OCI-LY3 (cell line): ENCODE results near the gene PLGRKT.
"Not testable (repeated sequence)": the region's sequence is repeated elsewhere in the genome, so short reads cannot be mapped to it uniquely, and the experiment has no call there.

Experiments used
- H2AFZ ChIP-seq: fragments of 200-600, 300-600 bp; shearing (Covaris generic); 2 replicates; pipeline ENCODE4 v1.6.0; 2014; ENCODE audit warnings: antibody characterized with exemption, low read depth, low read length
- H3K27ac ChIP-seq: fragments of 200-600, 300-600 bp; sonication (generic); 2 replicates; pipeline ENCODE4 v1.5.1; 2014; ENCODE audit warnings: mild to moderate bottlenecking, low read length, moderate library complexity, mixed read lengths
- H3K27me3 ChIP-seq: fragments of 200-600, 300-600 bp; sonication (generic); 2 replicates; pipeline ENCODE4 v1.6.1; 2014; ENCODE audit warnings: low read depth, low read length, mixed read lengths
- H3K36me3 ChIP-seq: fragments of 200-600, 300-600 bp; sonication (generic); replicated peaks from 2 replicates; pipeline ENCODE3; 2014; ENCODE audit warnings: low read depth, low read length, mixed read lengths
- H3K4me1 ChIP-seq: fragments of 300-600, 200-600 bp; sonication (generic); 2 replicates; pipeline ENCODE4 v1.6.1; 2014; ENCODE audit warnings: low read length, mixed read lengths
- H3K4me2 ChIP-seq: fragments of 200-600, 300-600 bp; sonication (generic); 2 replicates; pipeline ENCODE4 v1.6.1; 2014; ENCODE audit warnings: low read length, mixed read lengths
- H3K4me3 ChIP-seq: fragments of 300-600, 200-600 bp; sonication (generic); 2 replicates; pipeline ENCODE4 v1.5.1; 2014; ENCODE audit warnings: antibody characterized with exemption, mild to moderate bottlenecking, low read length, moderate library complexity
- H3K79me2 ChIP-seq: fragments of 300-600, 200-600 bp; shearing (Covaris generic); 2 replicates; pipeline ENCODE4 v1.6.1; 2014; ENCODE audit warnings: mild to moderate bottlenecking, low read length, mixed read lengths
- H3K9ac ChIP-seq: fragments of 300-600, 200-600 bp; shearing (Covaris generic); 2 replicates; pipeline ENCODE4 v1.6.0; 2014; ENCODE audit warnings: mild to moderate bottlenecking, low read length, moderate library complexity
- H3K9me3 ChIP-seq: fragments of 200-600, 300-600 bp; shearing (Covaris generic); 2 replicates; pipeline ENCODE4 v1.6.1; 2014; ENCODE audit warnings: low read length, mixed read lengths; ENCODE audit not compliant: insufficient read depth
- H4K20me1 ChIP-seq: fragments of 200-600, 300-600 bp; sonication (generic); 2 replicates; pipeline ENCODE4 v1.6.1; 2016; ENCODE audit warnings: low read length, mixed read lengths; ENCODE audit not compliant: insufficient read depth
- EZH2phosphoT487 ChIP-seq: fragments of 200-600 bp; shearing (Covaris generic); IDR thresholded peaks from 2 replicates; pipeline ENCODE4 v1.6.1; 2018; ENCODE audit warnings: antibody characterized with exemption, mixed run types, low read depth
- TF ChIP-seq, protein P1 (sequence below): fragments of 200-600, 300-600 bp; sonication (generic); IDR thresholded peaks from 2 replicates; pipeline ENCODE4 v1.5.1; 2014; ENCODE audit warnings: antibody characterized with exemption, low read length, low read depth

The PLGRKT gene

DNA sequence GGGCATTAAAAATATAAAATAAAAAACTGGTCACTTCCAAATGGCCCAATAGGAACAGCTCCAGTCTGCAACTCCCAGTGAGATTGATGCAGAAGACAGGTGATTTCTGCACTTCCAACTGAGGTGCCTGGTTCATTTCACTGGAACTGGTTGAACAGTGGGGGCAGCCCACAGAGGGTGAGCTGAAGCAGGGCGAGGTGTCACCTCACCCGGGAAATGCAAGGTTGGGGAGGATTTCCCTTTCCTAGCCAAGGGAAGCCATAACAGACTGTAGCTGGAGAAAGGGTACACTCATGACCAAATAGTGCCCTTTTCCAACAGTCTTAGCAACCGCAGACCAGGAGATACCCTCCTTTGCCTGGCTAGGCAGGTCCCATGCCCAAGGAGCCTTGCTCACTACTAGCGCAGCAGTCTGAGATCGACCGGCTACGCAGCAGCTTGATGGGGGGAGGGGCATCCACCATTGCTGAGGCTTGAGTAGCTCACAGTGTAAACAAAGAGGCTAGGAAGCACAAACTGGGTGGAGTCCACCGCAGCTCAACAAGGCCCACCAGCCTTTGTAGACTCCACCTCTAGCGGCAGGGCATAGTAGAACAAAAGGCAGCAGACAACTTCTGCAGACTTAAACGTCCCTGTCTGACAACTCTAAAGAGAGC, 110.7 kb downstream of the PLGRKT start:
- Histone ChIP-seq H3K9me3 (no peaks in the 10 kb centered on the region), H3K27me3 (no peaks in the 10 kb centered on the region), H3K4me1 (no peaks in the 10 kb centered on the region), H3K4me2 (no peak overlapping the region), H2AFZ (no peak overlapping the region), H3K36me3 (no peaks in the 10 kb centered on the region), H3K27ac (no peak overlapping the region), H3K9ac (no peak overlapping the region), H3K79me2 (no peaks in the 10 kb centered on the region), H4K20me1 (no peaks in the 10 kb centered on the region), H3K4me3 (no peak overlapping the region)
- TF ChIP-seq, protein P1, sequence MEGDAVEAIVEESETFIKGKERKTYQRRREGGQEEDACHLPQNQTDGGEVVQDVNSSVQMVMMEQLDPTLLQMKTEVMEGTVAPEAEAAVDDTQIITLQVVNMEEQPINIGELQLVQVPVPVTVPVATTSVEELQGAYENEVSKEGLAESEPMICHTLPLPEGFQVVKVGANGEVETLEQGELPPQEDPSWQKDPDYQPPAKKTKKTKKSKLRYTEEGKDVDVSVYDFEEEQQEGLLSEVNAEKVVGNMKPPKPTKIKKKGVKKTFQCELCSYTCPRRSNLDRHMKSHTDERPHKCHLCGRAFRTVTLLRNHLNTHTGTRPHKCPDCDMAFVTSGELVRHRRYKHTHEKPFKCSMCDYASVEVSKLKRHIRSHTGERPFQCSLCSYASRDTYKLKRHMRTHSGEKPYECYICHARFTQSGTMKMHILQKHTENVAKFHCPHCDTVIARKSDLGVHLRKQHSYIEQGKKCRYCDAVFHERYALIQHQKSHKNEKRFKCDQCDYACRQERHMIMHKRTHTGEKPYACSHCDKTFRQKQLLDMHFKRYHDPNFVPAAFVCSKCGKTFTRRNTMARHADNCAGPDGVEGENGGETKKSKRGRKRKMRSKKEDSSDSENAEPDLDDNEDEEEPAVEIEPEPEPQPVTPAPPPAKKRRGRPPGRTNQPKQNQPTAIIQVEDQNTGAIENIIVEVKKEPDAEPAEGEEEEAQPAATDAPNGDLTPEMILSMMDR = no peak

DNA sequence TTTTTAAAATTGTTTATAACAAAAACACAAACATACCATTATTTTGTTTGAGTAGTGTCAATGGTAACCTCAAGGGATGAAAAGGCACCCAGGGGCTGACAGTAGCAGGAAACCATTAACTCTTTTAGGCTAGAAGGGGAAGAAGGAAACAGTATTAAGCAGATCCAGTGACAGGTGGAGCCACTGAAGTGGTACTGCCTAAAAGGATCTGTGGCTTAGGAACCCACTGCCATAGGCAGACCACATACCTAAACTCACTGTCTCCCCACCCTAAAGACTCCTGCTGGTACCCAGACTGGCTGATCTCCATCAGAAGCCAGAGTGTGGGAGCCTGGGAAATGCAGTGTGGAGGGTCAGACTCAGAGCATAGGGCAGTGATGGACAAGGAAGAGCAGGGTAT, 111.5 kb downstream of the PLGRKT start:
- no peak overlapping the region for H3K27ac ChIP-seq
- no peak overlapping the region for H2AFZ ChIP-seq
- no peak overlapping the region for H3K4me3 ChIP-seq
- H3K4me1 ChIP-seq = no peaks in the 10 kb centered on the region
- no peaks in the 10 kb centered on the region for H3K9me3 ChIP-seq
- H3K79me2 ChIP-seq = no peaks in the 10 kb centered on the region
- H3K27me3 ChIP-seq = no peaks in the 10 kb centered on the region
- no peaks in the 10 kb centered on the region for H4K20me1 ChIP-seq
- no peak overlapping the region for H3K4me2 ChIP-seq
- no peaks in the 10 kb centered on the region for H3K36me3 ChIP-seq
- TF ChIP-seq, protein P1 = no peak
- TF ChIP-seq EZH2phosphoT487 = no peak
- no peak overlapping the region for H3K9ac ChIP-seq

DNA sequence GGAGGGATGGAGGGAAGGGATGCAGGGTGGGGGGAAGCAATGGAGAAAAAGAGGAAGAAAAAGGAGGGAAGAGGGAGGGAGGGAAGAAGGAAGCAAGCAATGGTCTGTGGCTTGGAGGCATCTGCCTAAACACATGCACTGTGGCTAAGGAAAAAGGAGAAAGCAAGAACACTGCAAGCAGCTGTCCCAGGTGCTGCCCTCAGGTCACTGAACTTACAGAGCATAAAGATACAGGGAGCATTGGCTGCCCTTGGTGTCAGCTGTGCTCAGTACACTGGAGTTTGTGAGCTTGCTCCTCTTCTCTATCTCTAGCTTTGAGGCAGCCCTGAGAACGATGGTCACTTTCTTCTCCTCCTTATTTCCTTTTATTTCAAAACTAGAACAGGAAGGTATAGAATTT, 116.1 kb downstream of the PLGRKT start:
- H3K27ac ChIP-seq, H3K27me3 ChIP-seq, H3K9me3 ChIP-seq, H2AFZ ChIP-seq, H3K4me1 ChIP-seq, H3K36me3 ChIP-seq, H3K4me3 ChIP-seq, H4K20me1 ChIP-seq, H3K4me2 ChIP-seq, H3K9ac ChIP-seq, H3K79me2 ChIP-seq: not testable (repeated sequence)

DNA sequence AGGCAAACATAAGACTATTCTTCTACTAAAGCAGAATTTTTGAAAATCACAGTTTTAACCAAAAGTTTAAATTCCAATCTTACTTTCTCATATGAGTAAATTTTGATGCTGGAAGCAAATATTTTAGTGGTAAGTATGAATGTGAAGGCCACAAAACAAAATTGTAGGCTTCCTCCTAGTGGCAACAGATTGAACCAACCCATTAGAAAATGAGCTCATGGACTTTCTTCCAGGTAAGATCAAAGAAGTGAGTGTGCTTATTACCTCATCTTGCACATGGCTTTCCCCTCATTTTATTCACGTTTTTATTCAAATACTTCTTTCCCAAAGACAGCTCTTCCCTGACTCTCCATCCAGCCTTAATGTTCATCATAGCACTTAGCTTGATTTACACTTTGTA, 116.7 kb downstream of the PLGRKT start:
- Histone ChIP-seq H4K20me1 (no peaks in the 10 kb centered on the region), H2AFZ (no peak overlapping the region), H3K27ac (no peak overlapping the region), H3K79me2 (no peaks in the 10 kb centered on the region), H3K9ac (no peak overlapping the region), H3K4me3 (no peak overlapping the region), H3K27me3 (no peaks in the 10 kb centered on the region), H3K36me3 (no peaks in the 10 kb centered on the region), H3K4me2 (no peak overlapping the region), H3K4me1 (no peaks in the 10 kb centered on the region), H3K9me3 (no peaks in the 10 kb centered on the region)
- TF ChIP-seq, protein P1 = peak; percentile 22
- TF ChIP-seq EZH2phosphoT487 = no peak

DNA sequence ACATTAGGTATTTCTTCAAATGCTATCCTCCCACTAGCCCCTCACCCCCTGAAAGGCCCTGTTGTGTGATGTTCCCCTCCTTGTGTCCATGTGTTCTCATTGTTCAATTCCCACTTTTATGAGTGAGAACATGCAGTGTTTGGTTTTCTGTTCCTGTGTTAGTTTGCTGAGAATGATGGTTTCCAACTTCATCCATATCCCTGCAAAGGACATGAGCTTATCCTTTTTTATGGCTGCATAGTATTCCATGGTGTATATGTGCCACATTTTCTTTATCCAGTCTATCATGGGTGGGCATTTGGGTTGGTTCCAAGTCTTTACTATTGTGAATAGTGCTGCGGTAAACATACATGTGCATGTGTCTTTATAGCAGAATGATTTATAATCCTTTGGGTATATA, 121.3 kb downstream of the PLGRKT start:
- peaks cover 11% of the 10 kb centered on the region; the same call in 1 of the 2 replicates for H3K9me3 ChIP-seq
- not testable (repeated sequence) for H2AFZ ChIP-seq, H3K27ac ChIP-seq, H3K79me2 ChIP-seq, H3K36me3 ChIP-seq, H3K4me3 ChIP-seq, H3K4me1 ChIP-seq, H3K4me2 ChIP-seq, H4K20me1 ChIP-seq, H3K27me3 ChIP-seq, H3K9ac ChIP-seq
